GM06990 (cell line): ENCODE data around the gene LRP1B.

Experiments
- DNase-seq: peaks from one replicate; pipeline ENCODE4 v3.0.0-alpha.2; 2011; ENCODE audit not compliant: insufficient read length; ENCODE audit errors: extremely low read depth
- H3K27me3 ChIP-seq: replicated peaks from 2 replicates; pipeline ENCODE4 v1.6.0; 2011; ENCODE audit warnings: low read length; ENCODE audit not compliant: control insufficient read depth, insufficient read depth
- H3K36me3 ChIP-seq: 2 replicates; pipeline ENCODE4 v1.5.1; 2011; ENCODE audit warnings: low read length; ENCODE audit not compliant: control insufficient read depth, insufficient read depth
- H3K4me3 ChIP-seq: replicated peaks from 2 replicates; pipeline ENCODE4 v1.5.1; 2011; ENCODE audit warnings: low read depth, mild to moderate bottlenecking, control low read depth, low read length
- CTCF ChIP-seq: IDR thresholded peaks from 2 replicates; pipeline ENCODE4 v1.5.1; 2011; ENCODE audit warnings: low read length, control low read depth, mild to moderate bottlenecking, inconsistent platforms; ENCODE audit not compliant: insufficient read depth, poor library complexity, severe bottlenecking

The LRP1B gene

GRCh38 chr2:141063406-141063805, 1067.4 kb downstream of the LRP1B start:
- no peaks in the 10 kb centered on the region for H3K27me3 ChIP-seq
- H3K36me3 ChIP-seq = no peaks in the 10 kb centered on the region
- no peak overlapping the region for H3K4me3 ChIP-seq
- no peak for TF ChIP-seq CTCF
- DNase-seq = no peak

GRCh38 chr2:141062443-141062842, 1068.4 kb downstream of the LRP1B start:
- Histone ChIP-seq H3K27me3 (no peaks in the 10 kb centered on the region), H3K36me3 (no peaks in the 10 kb centered on the region), H3K4me3 (no peak overlapping the region)
- no peak for DNase-seq
- no peak for TF ChIP-seq CTCF

- TF ChIP-seq CTCF = no peak
- no peak for DNase-seq
- Histone ChIP-seq H3K27me3 (no peaks in the 10 kb centered on the region), H3K4me3 (no peak overlapping the region), H3K36me3 (no peaks in the 10 kb centered on the region)
Measured at GRCh38 chr2:141062031-141062430, 1068.8 kb downstream of the LRP1B start.

GRCh38 chr2:141058556-141058955, 1072.3 kb downstream of the LRP1B start:
- TF ChIP-seq CTCF = no peak
- no peak overlapping the region for H3K4me3 ChIP-seq
- H3K36me3 ChIP-seq = no peaks in the 10 kb centered on the region
- DNase-seq = no peak
- H3K27me3 ChIP-seq = no peaks in the 10 kb centered on the region

GRCh38 chr2:141055531-141055930, 1075.3 kb downstream of the LRP1B start:
- no peak for TF ChIP-seq CTCF
- DNase-seq = no peak
- Histone ChIP-seq H3K27me3 (no peaks in the 10 kb centered on the region), H3K4me3 (no peak overlapping the region), H3K36me3 (no peaks in the 10 kb centered on the region)

- Histone ChIP-seq H3K4me3 (no peak overlapping the region), H3K27me3 (no peaks in the 10 kb centered on the region), H3K36me3 (no peaks in the 10 kb centered on the region)
- TF ChIP-seq CTCF = no peak
- DNase-seq = no peak
Measured at GRCh38 chr2:141048951-141049350, 1081.9 kb downstream of the LRP1B start.
